A549 (cell line): ENCODE data around the gene NKAIN4. TPM values are rescaled to one million over a fixed set of nuclear protein-coding genes. Genes with fewer than 3 reads are reported as not detected.

Experiments used
- ATAC-seq, 2 experiments: fragments of 200-7000 bp in 1 of 2; fragments of >200 bp in 1 of 2; cut with Nextera tagmentation in 1 of 2; cut with Tn5 transposase in 1 of 2; 3 replicates each; pipeline versions ENCODE4 v1.8.0 to v1.9.1; 2018 to 2020; ENCODE audit warnings: mild to moderate bottlenecking in 1 of 2, moderate library complexity in 1 of 2
- CTCF ChIA-PET: fragments of 300-600 bp; sonication (Branson Sonifier 250); formaldehyde crosslinking; extraction: SDS; loops from one replicate; lab custom pipeline; 2021; ENCODE audit warnings: antibody characterized with exemption, inconsistent platforms; lab: Yijun Ruan, JAX
- POLR2A ChIA-PET: fragments of 350-600 bp; formaldehyde crosslinking; extraction: SDS; loops from one replicate; lab custom pipeline; 2021; ENCODE audit warnings: antibody characterized with exemption, inconsistent platforms; lab: Yijun Ruan, JAX
- DNase-seq, 2 experiments: peaks; one replicate each; pipeline versions ENCODE4 v3.0.0 to v3.0.0-alpha.2; 2011 to 2016; ENCODE audit warnings: low read depth in 1 of 2, low spot score in 1 of 2
- FAIRE-seq: peaks from 2 replicates; lab custom pipeline; 2011; peaks lifted over from hg19 to GRCh38; lab: Jason Lieb, UNC
- H3K27ac ChIP-seq, 2 experiments: fragments of >200 bp; sonication (Bioruptor Twin); formaldehyde crosslinking; 3 replicates each; pipeline ENCODE4 v1.5.1; 2016 to 2017
- H3K4me1 ChIP-seq: fragments of >200 bp; sonication (Bioruptor Twin); formaldehyde crosslinking; 3 replicates; pipeline ENCODE4 v1.6.1; 2016
- H3K4me2 ChIP-seq: fragments of >200 bp; sonication (Bioruptor Twin); formaldehyde crosslinking; 3 replicates; pipeline ENCODE4 v1.6.1; 2016
- H3K4me3 ChIP-seq: fragments of >200 bp; sonication (Bioruptor Twin); formaldehyde crosslinking; 3 replicates; pipeline ENCODE4 v1.5.1; 2016
- H3K9me3 ChIP-seq: fragments of >200 bp; sonication (Bioruptor Twin); formaldehyde crosslinking; 3 replicates; pipeline ENCODE4 v1.6.1; 2016
- CBX8 ChIP-seq: fragments of 200-600 bp; sonication (generic); IDR thresholded peaks from 2 replicates; pipeline ENCODE4 v1.6.1; 2016
- CEBPB ChIP-seq, 2 experiments: fragments of >200 bp in 1 of 2; sonication (Bioruptor Twin) in 1 of 2; formaldehyde crosslinking in 1 of 2; IDR thresholded peaks; 2 replicates each; pipeline ENCODE4 v1.6.1; 2012 to 2016
- EHF ChIP-seq: fragments of 250-450 bp; sonication (Bioruptor Pico); IDR thresholded peaks from 2 replicates; pipeline ENCODE4 v1.5.0; 2020; ENCODE audit warnings: mild to moderate bottlenecking
- EP300 ChIP-seq, 2 experiments: fragments of >200 bp; sonication (Bioruptor Twin); formaldehyde crosslinking; IDR thresholded peaks; 2 replicates in 1 of 2; 3 replicates in 1 of 2; pipeline ENCODE4 v1.6.1; 2016 to 2017
- ESRRA ChIP-seq: fragments of 150-350 bp; IDR thresholded peaks from 2 replicates; pipeline ENCODE4 v1.6.1; 2014; ENCODE audit warnings: mild to moderate bottlenecking, low read length, borderline replicate concordance
- FOSL2 ChIP-seq, 2 experiments: fragments of 450-650 bp in 1 of 2; fragments of >200 bp in 1 of 2; sonication (Bioruptor Twin) in 1 of 2; formaldehyde crosslinking; IDR thresholded peaks; 2 replicates each; pipeline versions ENCODE4 v1.5.0 to v1.6.1; 2016 to 2020; ENCODE audit warnings: mild to moderate bottlenecking in 1 of 2, moderate library complexity in 1 of 2
- FOXS1 ChIP-seq: fragments of 250-450 bp; sonication (Bioruptor Pico); IDR thresholded peaks from 2 replicates; pipeline ENCODE4 v1.5.0; 2020; ENCODE audit warnings: mild to moderate bottlenecking, moderate library complexity
- GATA3 ChIP-seq: IDR thresholded peaks from 2 replicates; pipeline ENCODE4 v1.6.1; 2012; ENCODE audit warnings: borderline replicate concordance
- HDAC2 ChIP-seq: fragments of 200-600 bp; sonication (generic); IDR thresholded peaks from 2 replicates; pipeline ENCODE4 v1.6.1; 2016
- HEYL ChIP-seq: fragments of 250-450 bp; sonication (Bioruptor Pico); IDR thresholded peaks from 2 replicates; pipeline ENCODE4 v1.8.0; 2021; ENCODE audit warnings: mild to moderate bottlenecking, moderate library complexity
- HOXB5 ChIP-seq: fragments of 250-450 bp; sonication (Bioruptor Pico); IDR thresholded peaks from 2 replicates; pipeline ENCODE4 v1.5.0; 2020; ENCODE audit warnings: mild to moderate bottlenecking, moderate library complexity
- JUNB ChIP-seq: fragments of >200 bp; sonication (Bioruptor Twin); formaldehyde crosslinking; IDR thresholded peaks from 2 replicates; pipeline ENCODE4 v1.6.1; 2016
- MYC ChIP-seq: IDR thresholded peaks from 2 replicates; pipeline ENCODE4 v1.6.1; 2012; ENCODE audit warnings: mild to moderate bottlenecking, inconsistent platforms, low read length, improper control_type of control experiment, borderline replicate concordance
- NPAS2 ChIP-seq: fragments of 250-450 bp; sonication (Bioruptor Pico); IDR thresholded peaks from 2 replicates; pipeline ENCODE4 v1.8.0; 2022; ENCODE audit warnings: mild to moderate bottlenecking, moderate library complexity, borderline replicate concordance
- NR3C1 ChIP-seq: fragments of >200 bp; sonication (Bioruptor Twin); formaldehyde crosslinking; IDR thresholded peaks from 3 replicates; pipeline ENCODE4 v1.6.1; 2017
- POLR2A ChIP-seq: IDR thresholded peaks from 2 replicates; pipeline ENCODE4 v1.6.1; 2012; ENCODE audit warnings: mild to moderate bottlenecking, low read length
- RAD21 ChIP-seq, 2 experiments: fragments of >200 bp in 1 of 2; sonication (Bioruptor Twin) in 1 of 2; formaldehyde crosslinking in 1 of 2; IDR thresholded peaks in 1 of 2; conservative IDR thresholded peaks in 1 of 2; 2 replicates in 1 of 2; 3 replicates in 1 of 2; pipeline ENCODE4 v1.6.1; 2012 to 2018; ENCODE audit warnings: inconsistent platforms in 1 of 2
- RARB ChIP-seq: fragments of 250-450 bp; sonication (Bioruptor Pico); IDR thresholded peaks from 2 replicates; pipeline ENCODE4 v1.8.0; 2021; ENCODE audit warnings: mild to moderate bottlenecking, moderate library complexity
- SMC3 ChIP-seq: fragments of >200 bp; sonication (Bioruptor Twin); formaldehyde crosslinking; IDR thresholded peaks from 3 replicates; pipeline ENCODE4 v1.6.1; 2018; ENCODE audit warnings: inconsistent platforms
- SREBF2 ChIP-seq: fragments of 450-650 bp; IDR thresholded peaks from 2 replicates; pipeline ENCODE4 v1.6.1; 2014; ENCODE audit warnings: mild to moderate bottlenecking, moderate library complexity
- TFCP2L1 ChIP-seq: fragments of 250-450 bp; sonication (Bioruptor Pico); IDR thresholded peaks from 2 replicates; pipeline ENCODE4 v1.5.0; 2021; ENCODE audit warnings: mild to moderate bottlenecking
- TP53 ChIP-seq: fragments of 250-450 bp; sonication (Bioruptor Pico); IDR thresholded peaks from 2 replicates; pipeline ENCODE4 v1.5.0; 2021; ENCODE audit warnings: mild to moderate bottlenecking, moderate library complexity
- ZSCAN20 ChIP-seq: fragments of 250-450 bp; sonication (Bioruptor Pico); IDR thresholded peaks from 2 replicates; pipeline ENCODE4 v1.8.0; 2022; ENCODE audit warnings: mild to moderate bottlenecking, moderate library complexity
- WGBS: methylation state at CpG from one replicate; pipeline ENCODE4 v1.1.6; 2017; ENCODE audit errors: missing lambda C conversion rate; 5-methylcytosine and 5-hydroxymethylcytosine counted together
- polyA plus RNA-seq, 4 experiments: library from polyadenylated mRNA; depleted of rRNA in 3 of 4; stranded (reverse); fragments of >200 nt; fragmentation: RNase III in 1 of 4; extraction: RNeasy Plus Mini Kit Qiagen cat#74134 plus additional on column Dnase treatment in 1 of 4; gene quantifications; 2 replicates in 3 of 4; 3 replicates in 1 of 4; pipeline ENCODE4 v1.2.3, GENCODE V29; 2011 to 2017
- TF ChIP-seq, protein P1 (sequence below): fragments of 450-650 bp; IDR thresholded peaks from 2 replicates; pipeline ENCODE4 v1.6.1; 2014; ENCODE audit warnings: antibody characterized with exemption
- TF ChIP-seq, protein P2 (sequence below): fragments of >200 bp; sonication (Bioruptor Twin); formaldehyde crosslinking; IDR thresholded peaks from 3 replicates; pipeline ENCODE4 v1.6.1; 2016
- TF ChIP-seq, protein P3 (sequence below): IDR thresholded peaks from 2 replicates; pipeline ENCODE4 v1.6.1; 2012
- TF ChIP-seq, protein P4 (sequence below): IDR thresholded peaks from 2 replicates; pipeline ENCODE4 v1.6.1; 2012
- TF ChIP-seq, protein P5 (sequence below): fragments of 250-450 bp; sonication (Bioruptor Pico); IDR thresholded peaks from 2 replicates; pipeline ENCODE4 v1.5.0; 2020; ENCODE audit warnings: low read depth, mild to moderate bottlenecking, moderate library complexity

NKAIN4 gene
- polyA plus RNA-seq, 2 of the 4 experiments (the other 2 are of a cell fraction), result 5.8 to 9.7 TPM

DNA sequence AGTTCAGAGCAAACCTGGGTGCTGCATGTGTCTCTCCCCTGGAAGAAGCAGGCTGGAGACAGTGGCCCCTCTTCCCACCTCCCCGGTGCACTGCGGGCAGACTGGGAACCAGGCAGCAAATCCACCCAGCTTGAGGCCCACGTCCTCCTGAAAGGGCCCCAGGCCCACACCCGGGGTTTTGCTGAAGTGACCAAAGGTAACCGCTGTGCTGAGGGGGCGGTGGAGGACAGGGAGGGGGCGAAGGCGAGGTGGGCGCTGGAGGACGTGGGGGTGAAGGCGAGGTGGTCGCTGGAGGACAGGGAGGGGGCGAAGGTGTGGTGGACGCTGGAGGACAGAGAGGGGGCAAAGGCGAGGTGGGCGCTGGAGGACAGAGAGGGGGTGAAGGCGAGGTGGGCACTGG is 20.3 kb downstream of the NKAIN4 start:
- no peak for TF ChIP-seq ESRRA
- TF ChIP-seq, protein P1, sequence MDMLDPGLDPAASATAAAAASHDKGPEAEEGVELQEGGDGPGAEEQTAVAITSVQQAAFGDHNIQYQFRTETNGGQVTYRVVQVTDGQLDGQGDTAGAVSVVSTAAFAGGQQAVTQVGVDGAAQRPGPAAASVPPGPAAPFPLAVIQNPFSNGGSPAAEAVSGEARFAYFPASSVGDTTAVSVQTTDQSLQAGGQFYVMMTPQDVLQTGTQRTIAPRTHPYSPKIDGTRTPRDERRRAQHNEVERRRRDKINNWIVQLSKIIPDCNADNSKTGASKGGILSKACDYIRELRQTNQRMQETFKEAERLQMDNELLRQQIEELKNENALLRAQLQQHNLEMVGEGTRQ, result no peak
- TF ChIP-seq NPAS2 (CRISPR knock-in tag), result no peak
- no peak for TF ChIP-seq EP300 (IDR thresholded peaks at IDR 0.05)
- TF ChIP-seq NR3C1, result no peak
- no peak for TF ChIP-seq SREBF2
- TF ChIP-seq, protein P2, sequence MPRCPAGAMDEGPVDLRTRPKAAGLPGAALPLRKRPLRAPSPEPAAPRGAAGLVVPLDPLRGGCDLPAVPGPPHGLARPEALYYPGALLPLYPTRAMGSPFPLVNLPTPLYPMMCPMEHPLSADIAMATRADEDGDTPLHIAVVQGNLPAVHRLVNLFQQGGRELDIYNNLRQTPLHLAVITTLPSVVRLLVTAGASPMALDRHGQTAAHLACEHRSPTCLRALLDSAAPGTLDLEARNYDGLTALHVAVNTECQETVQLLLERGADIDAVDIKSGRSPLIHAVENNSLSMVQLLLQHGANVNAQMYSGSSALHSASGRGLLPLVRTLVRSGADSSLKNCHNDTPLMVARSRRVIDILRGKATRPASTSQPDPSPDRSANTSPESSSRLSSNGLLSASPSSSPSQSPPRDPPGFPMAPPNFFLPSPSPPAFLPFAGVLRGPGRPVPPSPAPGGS, result no peak
- no peak for TF ChIP-seq ZSCAN20 (CRISPR knock-in tag)
- no peak for TF ChIP-seq RARB (CRISPR knock-in tag)
- TF ChIP-seq GATA3, result no peak
- TF ChIP-seq POLR2A, result no peak
- no peak for TF ChIP-seq CBX8
- ChIA-PET CTCF (interaction anchor here (1.0 to 8.9 kb wide), 10 partner anchors 10 to 76 kb away, joined by 3 to 178 read pairs (median 6); partner anchors contain the start of genes NKAIN4 and YTHDF1), POLR2A (interaction anchor here (1.7 kb wide), 1 partner anchor 10 kb away, joined by 13 read pairs; no protein-coding TSS in a partner anchor)
- Histone ChIP-seq H3K4me1 (peaks cover 98% of the 10 kb centered on the region), H3K4me3 (no peak overlapping the region), H3K9me3 (no peaks in the 10 kb centered on the region), H3K4me2 (peak overlapping the region; percentile 73), H3K27ac (peak overlapping the region; percentile 96 to 99)
- ATAC-seq (no peak), DNase-seq (no peak), FAIRE-seq (no peak)
- 93% methylated on average over 13 of the region's 17 CpGs for WGBS

DNA sequence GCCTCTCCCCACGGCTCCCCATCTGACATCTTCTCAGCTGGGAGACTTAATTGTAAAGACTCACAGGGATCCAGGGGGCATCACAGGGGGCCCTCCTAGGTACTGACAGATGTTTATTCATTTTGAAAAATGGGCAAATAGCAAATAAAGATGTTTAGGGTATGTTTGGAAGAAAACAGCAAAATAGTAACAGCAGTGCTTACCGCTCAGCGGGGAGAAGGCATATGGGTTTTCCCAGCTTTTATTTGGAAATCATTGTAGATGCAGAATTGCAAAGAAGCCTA is 21.3 kb downstream of the NKAIN4 start:
- Histone ChIP-seq H3K27ac (peak overlapping the region; percentile 96 to 99), H3K4me1 (peaks cover 95% of the 10 kb centered on the region)
- peak in 1 of 2 experiments; percentile 69 for DNase-seq

DNA sequence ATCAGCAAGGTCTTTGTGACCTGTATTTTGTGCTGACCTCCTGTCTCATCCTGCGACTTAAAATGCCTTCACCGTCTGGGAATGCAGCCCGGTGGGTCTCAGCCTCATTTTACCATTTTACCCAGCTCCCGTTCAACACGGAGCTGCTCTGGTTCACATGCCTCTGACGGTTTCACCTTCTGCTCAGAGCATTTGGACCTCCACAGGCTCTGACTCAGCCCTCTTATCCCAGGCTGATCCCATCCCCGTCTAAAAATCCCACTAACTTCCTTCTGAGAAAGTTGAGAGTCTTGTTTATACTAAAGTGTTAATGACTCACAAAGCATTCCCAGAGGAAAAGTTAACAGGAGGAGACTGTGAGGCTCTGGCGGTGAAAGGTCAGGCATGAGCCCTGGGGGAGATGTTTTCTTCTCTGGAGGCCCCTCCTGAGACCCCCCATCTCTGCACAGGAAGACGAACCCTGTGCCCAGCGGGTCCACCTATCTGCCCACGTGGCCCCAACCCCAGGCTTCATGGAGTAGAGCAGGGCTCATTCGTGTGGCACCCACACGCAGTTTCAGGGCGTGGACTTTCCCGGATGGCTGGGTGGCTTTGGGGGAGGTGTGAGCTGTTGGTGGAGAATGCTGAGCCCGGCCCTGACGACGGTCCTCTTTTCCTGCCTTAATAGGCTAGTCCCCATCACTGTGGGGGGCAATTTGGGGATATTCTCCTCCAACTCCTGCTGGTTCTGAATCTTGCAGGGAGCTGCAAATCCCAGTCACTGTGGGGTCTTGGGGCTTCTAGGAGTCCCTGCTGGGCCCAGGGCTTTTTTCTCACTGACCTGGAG is 21.8 kb downstream of the NKAIN4 start:
- ATAC-seq (peak; percentile 70 to 84), FAIRE-seq (peak; percentile 99), DNase-seq (peak; percentile 93 to 96)
- ChIA-PET CTCF (interaction anchor here (1.0 to 8.9 kb wide), 10 partner anchors 8 to 305 kb away, joined by 3 to 178 read pairs (median 4); partner anchors contain the start of genes NKAIN4, PTK6 and YTHDF1), POLR2A (interaction anchor here (0.6 to 1.7 kb wide), 5 partner anchors 9 to 288 kb away, joined by 3 to 13 read pairs (median 3); partner anchors contain the start of genes ARFGAP1, PPDPF and YTHDF1)
- peak overlapping the region; percentile 73 for H3K4me2 ChIP-seq
- WGBS, result 1% methylated on average over 18 of the region's 18 CpGs
- no peak overlapping the region for H3K4me3 ChIP-seq
- peak overlapping the region; percentile 96 to 99 for H3K27ac ChIP-seq
- no peaks in the 10 kb centered on the region for H3K9me3 ChIP-seq
- H3K4me1 ChIP-seq, result peaks cover 90% of the 10 kb centered on the region
- TF ChIP-seq HEYL (CRISPR knock-in tag), result peak; percentile 27; the same call in 1 of the 2 replicates
- peak; percentile 7 to 32; a peak in 2 of 5 replicates for TF ChIP-seq RAD21 (conservative IDR thresholded peaks at IDR 0.05 in 1 of 2, IDR thresholded peaks at IDR 0.05 in 1 of 2)
- no peak for TF ChIP-seq MYC
- 0 out of 2 replicates have a peak, but pooled peaks have one; percentile 60 for TF ChIP-seq TP53
- peak in 1 of 2 experiments; percentile 43; a peak in 2 of 4 replicates for TF ChIP-seq CEBPB (IDR thresholded peaks at IDR 0.05)
- no peak for TF ChIP-seq HDAC2
- TF ChIP-seq EHF, result 0 out of 2 replicates have a peak, but pooled peaks have one; percentile 9
- no peak; the same call in 1 of the 2 replicates for TF ChIP-seq RARB (CRISPR knock-in tag)
- TF ChIP-seq FOXS1 (CRISPR knock-in tag), result peak; percentile 81; the same call in 1 of the 2 replicates
- TF ChIP-seq, protein P3, sequence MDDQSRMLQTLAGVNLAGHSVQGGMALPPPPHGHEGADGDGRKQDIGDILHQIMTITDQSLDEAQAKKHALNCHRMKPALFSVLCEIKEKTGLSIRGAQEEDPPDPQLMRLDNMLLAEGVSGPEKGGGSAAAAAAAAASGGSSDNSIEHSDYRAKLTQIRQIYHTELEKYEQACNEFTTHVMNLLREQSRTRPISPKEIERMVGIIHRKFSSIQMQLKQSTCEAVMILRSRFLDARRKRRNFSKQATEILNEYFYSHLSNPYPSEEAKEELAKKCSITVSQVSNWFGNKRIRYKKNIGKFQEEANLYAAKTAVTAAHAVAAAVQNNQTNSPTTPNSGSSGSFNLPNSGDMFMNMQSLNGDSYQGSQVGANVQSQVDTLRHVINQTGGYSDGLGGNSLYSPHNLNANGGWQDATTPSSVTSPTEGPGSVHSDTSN, result peak; percentile 30
- TF ChIP-seq EP300 (IDR thresholded peaks at IDR 0.05), result peak; percentile 92 to 95; a peak in 4 of 5 replicates
- peak; percentile 32; the same call in 2 of the 3 replicates for TF ChIP-seq SMC3
- TF ChIP-seq FOSL2 (IDR thresholded peaks at IDR 0.05), result peak; percentile 93
- peak; percentile 96 for TF ChIP-seq FOSL2 (CRISPR knock-in tag; IDR thresholded peaks at IDR 0.05)
- TF ChIP-seq, protein P2, result peak; percentile 61; the same call in 1 of the 3 replicates
- TF ChIP-seq, protein P4, sequence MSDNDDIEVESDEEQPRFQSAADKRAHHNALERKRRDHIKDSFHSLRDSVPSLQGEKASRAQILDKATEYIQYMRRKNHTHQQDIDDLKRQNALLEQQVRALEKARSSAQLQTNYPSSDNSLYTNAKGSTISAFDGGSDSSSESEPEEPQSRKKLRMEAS, result peak; percentile 92
- TF ChIP-seq, protein P5, sequence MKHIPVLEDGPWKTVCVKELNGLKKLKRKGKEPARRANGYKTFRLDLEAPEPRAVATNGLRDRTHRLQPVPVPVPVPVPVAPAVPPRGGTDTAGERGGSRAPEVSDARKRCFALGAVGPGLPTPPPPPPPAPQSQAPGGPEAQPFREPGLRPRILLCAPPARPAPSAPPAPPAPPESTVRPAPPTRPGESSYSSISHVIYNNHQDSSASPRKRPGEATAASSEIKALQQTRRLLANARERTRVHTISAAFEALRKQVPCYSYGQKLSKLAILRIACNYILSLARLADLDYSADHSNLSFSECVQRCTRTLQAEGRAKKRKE (CRISPR knock-in tag), result peak; percentile 47; the same call in 1 of the 2 replicates
- peak; percentile 96 for TF ChIP-seq JUNB

More for the DNA sequence above, 21.3 kb downstream of the NKAIN4 start:
- 19% methylated on average over 3 of the region's 3 CpGs for WGBS
- H3K9me3 ChIP-seq, result no peaks in the 10 kb centered on the region
- H3K4me3 ChIP-seq, result no peak overlapping the region
- no peak; a peak in 1 of 6 replicates for ATAC-seq
- TF ChIP-seq TFCP2L1 (CRISPR knock-in tag) (no peak), HOXB5 (CRISPR knock-in tag) (peak; percentile 55; the same call in 1 of the 2 replicates), RARB (CRISPR knock-in tag) (peak; percentile 40; the same call in 1 of the 2 replicates)
- CTCF ChIA-PET, result interaction anchor here (1.0 to 8.9 kb wide), 11 partner anchors 9 to 305 kb away, joined by 3 to 178 read pairs (median 4); partner anchors contain the start of genes NKAIN4, PTK6 and YTHDF1
- no peak for FAIRE-seq
- H3K4me2 ChIP-seq, result peak overlapping the region; percentile 73
- POLR2A ChIA-PET, result interaction anchor here (0.9 to 1.7 kb wide), 3 partner anchors 9 to 287 kb away, joined by 3 to 13 read pairs (median 3); partner anchors contain the start of genes PPDPF and YTHDF1
